GM18519 (cell line): ENCODE measurements around the gene GPSM3.
"Not testable (repeated sequence)": the region's sequence is repeated elsewhere in the genome, so short reads cannot be mapped to it uniquely, and the experiment has no call there.

Experiments
- ATAC-seq: cut with Tn5 transposase; IDR thresholded peaks from one replicate; pipeline ENCODE4 v1.9.1; 2021; ENCODE audit warnings: mild to moderate bottlenecking, moderate library complexity; ENCODE audit not compliant: unreplicated experiment, low FRiP score

GPSM3 gene

GRCh38 chr6:32188381-32189068 is 3.9 kb downstream of the GPSM3 start:
- ATAC-seq: no peak

GRCh38 chr6:32187725-32188380 is 4.6 kb downstream of the GPSM3 start:
- not testable (repeated sequence) for ATAC-seq

GRCh38 chr6:32187009-32187709 is 5.3 kb downstream of the GPSM3 start:
- ATAC-seq: no peak

GRCh38 chr6:32186151-32186840 is 6.1 kb downstream of the GPSM3 start:
- not testable (repeated sequence) for ATAC-seq

GRCh38 chr6:32185681-32186131 is 6.7 kb downstream of the GPSM3 start:
- ATAC-seq: not testable (repeated sequence)

GRCh38 chr6:32184084-32184640 is 8.3 kb downstream of the GPSM3 start, which contains the start of gene AGER:
Gene AGER, minus strand, starts transcription at chr6:32184253. Its CDS starts 31 bp downstream, at chr6:32184222.
- ATAC-seq: no peak

GRCh38 chr6:32183483-32184083 is 8.9 kb downstream of the GPSM3 start:
- ATAC-seq: no peak

- ATAC-seq: no peak
Observed at GRCh38 chr6:32183030-32183429, 9.4 kb downstream of the GPSM3 start.

GRCh38 chr6:32182555-32182981 is 9.9 kb downstream of the GPSM3 start:
- no peak for ATAC-seq

- ATAC-seq: no peak
Observed at GRCh38 chr6:32181915-32182529, 10.4 kb downstream of the GPSM3 start.

- ATAC-seq: no peak
Observed at GRCh38 chr6:32181148-32181702, 11.2 kb downstream of the GPSM3 start.

- no peak for ATAC-seq
Observed at GRCh38 chr6:32179766-32180405, 12.6 kb downstream of the GPSM3 start.

- no peak for ATAC-seq
Observed at GRCh38 chr6:32178547-32179440, 13.6 kb downstream of the GPSM3 start.

- peak; percentile 73 for ATAC-seq
Observed at GRCh38 chr6:32177788-32178546, 14.5 kb downstream of the GPSM3 start, which contains the start of gene RNF5. Gene RNF5, plus strand, starts transcription at chr6:32178405. Its CDS starts 107 bp downstream, at chr6:32178512.

- no peak for ATAC-seq
Observed at GRCh38 chr6:32177183-32177787, 15.2 kb downstream of the GPSM3 start.

- ATAC-seq: no peak
Observed at GRCh38 chr6:32176476-32177182, 15.8 kb downstream of the GPSM3 start.
